Left ventricle myocardium inferior (tissue), 1 donor: ENCODE results near the gene ARHGEF7. TPM values are rescaled to one million over a fixed set of nuclear protein-coding genes. Genes with fewer than 3 reads are reported as not detected.

Experiments
- DNase-seq: peaks from one replicate; pipeline ENCODE4 v3.0.0-alpha.2; 2020
- H3K27ac ChIP-seq: fragments of 200-600 bp; replicated peaks from 2 replicates; pipeline ENCODE4 v1.8.0; 2021
- H3K27me3 ChIP-seq: fragments of 200-600 bp; 2 replicates; pipeline ENCODE4 v1.8.0; 2021; ENCODE audit warnings: low read depth
- H3K36me3 ChIP-seq: fragments of 200-600 bp; 2 replicates; pipeline ENCODE4 v1.8.0; 2021
- H3K4me1 ChIP-seq: fragments of 200-600 bp; 2 replicates; pipeline ENCODE4 v1.8.0; 2021
- H3K4me3 ChIP-seq: fragments of 200-600 bp; 2 replicates; pipeline ENCODE4 v1.8.0; 2021; ENCODE audit warnings: mild to moderate bottlenecking, moderate library complexity
- H3K9me3 ChIP-seq: fragments of 200-600 bp; replicated peaks from 2 replicates; pipeline ENCODE4 v1.8.0; 2021
- CTCF ChIP-seq: fragments of 200-600 bp; IDR thresholded peaks from 2 replicates; pipeline ENCODE4 v1.8.0; 2021; ENCODE audit warnings: antibody characterized with exemption, mild to moderate bottlenecking, borderline replicate concordance
- intact Hi-C: fragments of 100-400 bp; cut with micrococcal nuclease; formaldehyde crosslinking; loops from one replicate; pipeline ENCODE4 v1.11.0; 2022
- total RNA-seq: library from RNA; stranded (reverse); fragmentation: NEBNext Ultra II Directional; extraction: Animal tissue kit (Norgen Biotek cat#: 25700); gene quantifications from one replicate; pipeline ENCODE4 v1.2.1, GENCODE V29; 2021
- donor health status: DM: no; HTN: yes; CAD: no; lungs with severe emphysema.

ARHGEF7 gene
- total RNA-seq, 1 donor from 2014 or later: 35.9 TPM

GRCh38 chr13:111239764-111240670, 124.9 kb downstream of the ARHGEF7 start:
- Histone ChIP-seq H3K9me3 (no peaks in the 10 kb centered on the region), H3K4me3 (no peak overlapping the region), H3K27ac (no peak overlapping the region), H3K36me3 (peaks cover 47% of the 10 kb centered on the region), H3K4me1 (peaks cover 47% of the 10 kb centered on the region), H3K27me3 (no peaks in the 10 kb centered on the region)
- no peak for TF ChIP-seq CTCF
- DNase-seq: no peak
- intact Hi-C loops: no loop called here

- no peak overlapping the region for H3K27ac ChIP-seq
- no peak overlapping the region for H3K4me3 ChIP-seq
- no peak for DNase-seq
- intact Hi-C loops: no loop called here
- H3K36me3 ChIP-seq: peaks cover 47% of the 10 kb centered on the region
- no peak for TF ChIP-seq CTCF
- no peaks in the 10 kb centered on the region for H3K27me3 ChIP-seq
- H3K9me3 ChIP-seq: no peaks in the 10 kb centered on the region
- peaks cover 41% of the 10 kb centered on the region for H3K4me1 ChIP-seq
Measured at GRCh38 chr13:111241006-111241755, 126.1 kb downstream of the ARHGEF7 start.

DNA sequence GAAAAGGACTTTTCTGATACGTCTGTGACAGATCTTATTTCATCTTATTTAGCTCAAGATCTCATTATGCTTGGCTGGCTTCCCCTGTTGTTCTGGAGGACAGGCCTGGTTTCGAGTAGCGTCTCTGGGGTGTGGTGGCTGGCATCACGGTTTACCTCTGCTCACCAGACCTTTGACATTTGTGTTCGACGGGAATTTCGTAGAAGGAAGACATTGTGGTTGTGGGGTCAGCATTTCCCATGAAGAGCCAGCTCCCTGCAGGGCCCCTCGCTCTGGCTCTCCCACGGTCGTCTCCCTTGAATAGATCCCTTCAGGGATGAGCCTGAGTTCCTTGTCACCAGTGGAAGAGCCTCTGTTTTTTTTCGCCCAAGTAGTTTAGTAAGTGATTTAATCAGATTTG, 126.8 kb downstream of the ARHGEF7 start:
- H3K9me3 ChIP-seq: no peaks in the 10 kb centered on the region
- no peak overlapping the region for H3K27ac ChIP-seq
- H3K36me3 ChIP-seq: peaks cover 48% of the 10 kb centered on the region
- intact Hi-C loops: no loop called here
- no peak overlapping the region for H3K4me3 ChIP-seq
- H3K27me3 ChIP-seq: no peaks in the 10 kb centered on the region
- H3K4me1 ChIP-seq: peaks cover 43% of the 10 kb centered on the region
- DNase-seq: no peak
- TF ChIP-seq CTCF: no peak

GRCh38 chr13:111242585-111242984, 127.5 kb downstream of the ARHGEF7 start:
- H3K9me3 ChIP-seq: no peaks in the 10 kb centered on the region
- peaks cover 50% of the 10 kb centered on the region for H3K4me1 ChIP-seq
- intact Hi-C loops: no loop called here
- H3K36me3 ChIP-seq: peaks cover 55% of the 10 kb centered on the region
- no peak for TF ChIP-seq CTCF
- H3K27me3 ChIP-seq: no peaks in the 10 kb centered on the region
- H3K4me3 ChIP-seq: no peak overlapping the region
- H3K27ac ChIP-seq: no peak overlapping the region
- DNase-seq: no peak

GRCh38 chr13:111243981-111244380, 128.9 kb downstream of the ARHGEF7 start:
- Histone ChIP-seq H3K27ac (no peak overlapping the region), H3K36me3 (peaks cover 58% of the 10 kb centered on the region), H3K4me1 (peaks cover 54% of the 10 kb centered on the region), H3K9me3 (no peaks in the 10 kb centered on the region), H3K27me3 (no peaks in the 10 kb centered on the region), H3K4me3 (no peak overlapping the region)
- no peak for TF ChIP-seq CTCF
- intact Hi-C loops: no loop called here
- no peak for DNase-seq
